DOHH2 (cell line): ENCODE results near the gene AHCTF1.

Experiments used
- H3F3A ChIP-seq: fragments of 200-600 bp; sonication (generic), shearing (Covaris generic); 2 replicates; pipeline ENCODE4 v1.6.0; 2016; ENCODE audit warnings: antibody characterized with exemption, mild to moderate bottlenecking; ENCODE audit not compliant: control insufficient read depth, insufficient read depth
- H3K27ac ChIP-seq: fragments of 200-600 bp; sonication (generic); 2 replicates; pipeline ENCODE4 v1.5.1; 2014; ENCODE audit warnings: low read depth, mild to moderate bottlenecking, low read length, moderate library complexity
- H3K27me3 ChIP-seq: fragments of 200-600 bp; sonication (generic); 2 replicates; pipeline ENCODE4 v1.6.1; 2014; ENCODE audit warnings: mild to moderate bottlenecking, low read length, mixed read lengths; ENCODE audit not compliant: control insufficient read depth
- H3K36me3 ChIP-seq: fragments of 200-600 bp; sonication (generic); 2 replicates; pipeline ENCODE4 v1.6.1; 2014; ENCODE audit warnings: mild to moderate bottlenecking, low read length, moderate library complexity, mixed read lengths; ENCODE audit not compliant: control insufficient read depth
- H3K4me1 ChIP-seq: fragments of 200-600 bp; sonication (generic); 2 replicates; pipeline ENCODE4 v1.6.1; 2014; ENCODE audit warnings: mild to moderate bottlenecking, low read length, mixed read lengths; ENCODE audit not compliant: control insufficient read depth
- H3K4me2 ChIP-seq: fragments of 200-600 bp; sonication (generic); 2 replicates; pipeline ENCODE4 v1.6.0; 2014; ENCODE audit warnings: mild to moderate bottlenecking, low read length, moderate library complexity
- H3K4me3 ChIP-seq: fragments of 200-600 bp; sonication (generic); 2 replicates; pipeline ENCODE4 v1.5.1; 2014; ENCODE audit warnings: mild to moderate bottlenecking, low read length, mixed read lengths
- H3K79me2 ChIP-seq: fragments of 200-600 bp; sonication (generic); 2 replicates; pipeline ENCODE4 v1.6.1; 2014; ENCODE audit warnings: mild to moderate bottlenecking, low read length, mixed read lengths; ENCODE audit not compliant: control insufficient read depth
- H3K9me2 ChIP-seq: fragments of 200-600 bp; sonication (generic); replicated peaks from 2 replicates; pipeline ENCODE4 v1.6.1; 2014; ENCODE audit warnings: mild to moderate bottlenecking, low read length, mixed read lengths; ENCODE audit not compliant: control insufficient read depth
- H3K9me3 ChIP-seq: fragments of 200-600 bp; sonication (generic); 2 replicates; pipeline ENCODE4 v1.6.1; 2014; ENCODE audit warnings: antibody characterized with exemption, low read length, mixed read lengths; ENCODE audit not compliant: control insufficient read depth, insufficient read depth
- H4K20me1 ChIP-seq: fragments of 200-600 bp; sonication (generic); 2 replicates; pipeline ENCODE4 v1.6.0; 2014; ENCODE audit warnings: low read depth, mild to moderate bottlenecking, antibody characterized with exemption, low read length, moderate library complexity; ENCODE audit not compliant: control insufficient read depth, insufficient read depth
- EZH2phosphoT487 ChIP-seq: fragments of 200-600 bp; sonication (generic); IDR thresholded peaks from 2 replicates; pipeline ENCODE4 v1.6.1; 2017; ENCODE audit warnings: borderline replicate concordance, mild to moderate bottlenecking, antibody characterized with exemption, low read length, moderate library complexity, mixed read lengths
- TF ChIP-seq, protein P1 (sequence below): fragments of 200-600 bp; sonication (generic); IDR thresholded peaks from one replicate; pipeline ENCODE4 v1.5.1; 2014; ENCODE audit warnings: antibody characterized with exemption, mild to moderate bottlenecking, low read depth, low read length; ENCODE audit not compliant: poor library complexity, severe bottlenecking

The AHCTF1 gene

GRCh38 chr1:246798107-246798506, 133.6 kb downstream of the AHCTF1 start:
- Histone ChIP-seq H3K9me3 (no peaks in the 10 kb centered on the region), H3K36me3 (no peaks in the 10 kb centered on the region), H3K4me1 (no peaks in the 10 kb centered on the region), H3K79me2 (no peaks in the 10 kb centered on the region), H3K27me3 (no peaks in the 10 kb centered on the region), H3K9me2 (no peaks in the 10 kb centered on the region), H3K4me3 (no peak overlapping the region), H3K4me2 (no peak overlapping the region), H4K20me1 (no peaks in the 10 kb centered on the region), H3F3A (no peaks in the 10 kb centered on the region), H3K27ac (no peak overlapping the region)
- TF ChIP-seq, protein P1, sequence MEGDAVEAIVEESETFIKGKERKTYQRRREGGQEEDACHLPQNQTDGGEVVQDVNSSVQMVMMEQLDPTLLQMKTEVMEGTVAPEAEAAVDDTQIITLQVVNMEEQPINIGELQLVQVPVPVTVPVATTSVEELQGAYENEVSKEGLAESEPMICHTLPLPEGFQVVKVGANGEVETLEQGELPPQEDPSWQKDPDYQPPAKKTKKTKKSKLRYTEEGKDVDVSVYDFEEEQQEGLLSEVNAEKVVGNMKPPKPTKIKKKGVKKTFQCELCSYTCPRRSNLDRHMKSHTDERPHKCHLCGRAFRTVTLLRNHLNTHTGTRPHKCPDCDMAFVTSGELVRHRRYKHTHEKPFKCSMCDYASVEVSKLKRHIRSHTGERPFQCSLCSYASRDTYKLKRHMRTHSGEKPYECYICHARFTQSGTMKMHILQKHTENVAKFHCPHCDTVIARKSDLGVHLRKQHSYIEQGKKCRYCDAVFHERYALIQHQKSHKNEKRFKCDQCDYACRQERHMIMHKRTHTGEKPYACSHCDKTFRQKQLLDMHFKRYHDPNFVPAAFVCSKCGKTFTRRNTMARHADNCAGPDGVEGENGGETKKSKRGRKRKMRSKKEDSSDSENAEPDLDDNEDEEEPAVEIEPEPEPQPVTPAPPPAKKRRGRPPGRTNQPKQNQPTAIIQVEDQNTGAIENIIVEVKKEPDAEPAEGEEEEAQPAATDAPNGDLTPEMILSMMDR = no peak
- TF ChIP-seq EZH2phosphoT487 = no peak

GRCh38 chr1:246797597-246797996, 134.2 kb downstream of the AHCTF1 start:
- no peaks in the 10 kb centered on the region for H4K20me1 ChIP-seq
- TF ChIP-seq, protein P1 = no peak
- no peak for TF ChIP-seq EZH2phosphoT487
- H3F3A ChIP-seq = no peaks in the 10 kb centered on the region
- H3K9me2 ChIP-seq = no peaks in the 10 kb centered on the region
- H3K27ac ChIP-seq = no peak overlapping the region
- H3K36me3 ChIP-seq = no peaks in the 10 kb centered on the region
- no peak overlapping the region for H3K4me2 ChIP-seq
- H3K4me1 ChIP-seq = no peaks in the 10 kb centered on the region
- no peaks in the 10 kb centered on the region for H3K79me2 ChIP-seq
- H3K4me3 ChIP-seq = no peak overlapping the region
- H3K9me3 ChIP-seq = no peaks in the 10 kb centered on the region
- no peaks in the 10 kb centered on the region for H3K27me3 ChIP-seq

DNA sequence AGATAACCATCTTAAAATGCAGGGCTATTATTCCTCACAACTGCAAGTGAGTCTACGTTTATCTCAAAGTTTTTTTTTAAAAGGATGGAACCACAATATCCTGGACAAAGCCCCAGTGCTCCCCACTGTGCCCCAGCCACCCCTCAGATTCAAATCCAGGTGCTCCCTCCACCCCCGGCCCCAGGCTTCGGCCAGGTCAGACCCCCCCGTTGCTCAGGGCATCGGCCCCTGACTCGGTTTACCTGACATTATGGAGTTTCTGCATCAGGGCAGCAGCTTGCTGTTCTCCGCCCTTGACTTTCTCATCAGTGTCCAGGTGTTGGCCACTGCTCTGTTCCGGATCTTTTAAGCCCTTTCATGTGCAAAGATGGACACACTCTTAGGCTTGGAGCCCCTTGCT, 134.6 kb downstream of the AHCTF1 start:
- Histone ChIP-seq H3K4me2 (no peak overlapping the region), H3K27me3 (no peaks in the 10 kb centered on the region), H3K4me1 (no peaks in the 10 kb centered on the region), H3K4me3 (no peak overlapping the region), H3K9me3 (no peaks in the 10 kb centered on the region), H3K9me2 (no peaks in the 10 kb centered on the region), H3F3A (no peaks in the 10 kb centered on the region), H4K20me1 (no peaks in the 10 kb centered on the region), H3K79me2 (no peaks in the 10 kb centered on the region), H3K36me3 (no peaks in the 10 kb centered on the region), H3K27ac (no peak overlapping the region)
- TF ChIP-seq EZH2phosphoT487 = no peak

DNA sequence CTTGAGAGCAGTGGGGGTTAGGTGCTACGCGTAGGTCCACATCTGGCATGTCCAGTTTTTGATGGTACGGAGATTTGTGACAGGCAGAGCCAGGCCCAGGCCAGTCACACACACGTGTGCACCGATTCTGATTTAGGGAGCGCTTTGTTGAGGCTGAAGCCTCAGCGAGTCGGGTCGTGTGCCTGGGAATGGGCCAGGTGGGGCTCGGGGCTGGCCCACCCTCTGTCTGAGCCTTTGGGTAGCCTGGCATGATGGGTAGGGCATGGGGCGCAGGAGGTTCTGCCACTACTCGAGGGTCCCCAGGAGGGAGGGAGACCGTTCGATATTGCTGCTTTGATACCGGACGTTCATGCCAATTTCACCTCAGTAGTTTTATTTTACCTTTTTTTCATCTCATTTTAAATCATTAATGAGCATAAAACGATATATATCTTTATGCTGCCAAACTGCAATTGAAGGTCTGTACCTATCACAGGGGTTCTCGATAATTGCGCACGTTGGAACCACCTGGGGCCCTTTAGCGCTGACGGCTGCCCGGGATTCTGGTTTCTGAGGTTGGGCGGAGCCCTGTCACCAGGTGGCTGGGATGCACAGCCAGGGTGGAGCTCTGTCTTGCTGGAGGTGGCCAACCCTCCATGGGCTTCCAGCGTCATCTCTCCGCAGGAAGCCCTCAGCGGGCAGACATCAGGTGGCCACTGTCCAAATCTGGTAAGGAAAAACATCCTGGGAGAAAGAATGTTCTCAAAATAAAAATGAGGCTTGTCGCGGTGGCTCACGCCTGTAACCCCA, 135.6 kb downstream of the AHCTF1 start:
- Histone ChIP-seq H3F3A (no peaks in the 10 kb centered on the region), H4K20me1 (no peaks in the 10 kb centered on the region), H3K4me3 (no peak overlapping the region), H3K36me3 (no peaks in the 10 kb centered on the region), H3K27me3 (no peaks in the 10 kb centered on the region), H3K4me2 (no peak overlapping the region), H3K79me2 (no peaks in the 10 kb centered on the region), H3K27ac (no peak overlapping the region), H3K9me2 (no peaks in the 10 kb centered on the region), H3K4me1 (no peaks in the 10 kb centered on the region), H3K9me3 (no peaks in the 10 kb centered on the region)
- TF ChIP-seq EZH2phosphoT487 = no peak
- TF ChIP-seq, protein P1 = no peak
